Osteocyte (in vitro differentiated cells): ENCODE data around the gene GALR2. TPM values are rescaled to one million over a fixed set of nuclear protein-coding genes. Genes with fewer than 3 reads are reported as not detected.
A peak's percentile ranks its signal among the peaks of the same experiment; 100 is the strongest.

Experiments
- DNase-seq: peaks from one replicate; pipeline ENCODE4 v3.0.0; 2021; ENCODE audit warnings: mixed read lengths; ENCODE audit not compliant: unreplicated experiment; ENCODE audit errors: extremely low spot score
- H3K27ac Mint-ChIP-seq: one replicate; pipeline ENCODE4 v1.8.0; 2021; ENCODE audit warnings: mild to moderate bottlenecking, mixed read lengths; ENCODE audit not compliant: unreplicated experiment
- H3K27me3 Mint-ChIP-seq: one replicate; pipeline ENCODE4 v1.8.0; 2021; ENCODE audit warnings: mixed read lengths; ENCODE audit not compliant: unreplicated experiment
- H3K36me3 Mint-ChIP-seq: one replicate; pipeline ENCODE4 v1.8.0; 2021; ENCODE audit warnings: mixed read lengths; ENCODE audit not compliant: unreplicated experiment
- H3K4me1 Mint-ChIP-seq: one replicate; pipeline ENCODE4 v1.8.0; 2021; ENCODE audit warnings: mixed read lengths; ENCODE audit not compliant: unreplicated experiment
- H3K4me3 Mint-ChIP-seq: one replicate; pipeline ENCODE4 v1.8.0; 2021; ENCODE audit warnings: mild to moderate bottlenecking, moderate library complexity, mixed read lengths; ENCODE audit not compliant: unreplicated experiment
- H3K9me3 Mint-ChIP-seq: one replicate; pipeline ENCODE4 v1.8.0; 2021; ENCODE audit warnings: mixed read lengths; ENCODE audit not compliant: unreplicated experiment
- long read RNA-seq: library from polyadenylated mRNA; unstranded; transcript quantifications from one replicate; pipeline ENCODE4 v2.0.0, GENCODE V29; 2021
- total RNA-seq: library from RNA; stranded (reverse); gene quantifications from 2 replicates; pipeline ENCODE4 v1.2.1, GENCODE V29; 2021
- TF ChIP-seq, protein P1 (sequence below): fragments of 200-600 bp; sonication (generic); IDR thresholded peaks from 2 replicates; pipeline ENCODE4 v1.5.0; 2021; ENCODE audit warnings: antibody characterized with exemption, mild to moderate bottlenecking, moderate library complexity

GALR2 gene, protein sequence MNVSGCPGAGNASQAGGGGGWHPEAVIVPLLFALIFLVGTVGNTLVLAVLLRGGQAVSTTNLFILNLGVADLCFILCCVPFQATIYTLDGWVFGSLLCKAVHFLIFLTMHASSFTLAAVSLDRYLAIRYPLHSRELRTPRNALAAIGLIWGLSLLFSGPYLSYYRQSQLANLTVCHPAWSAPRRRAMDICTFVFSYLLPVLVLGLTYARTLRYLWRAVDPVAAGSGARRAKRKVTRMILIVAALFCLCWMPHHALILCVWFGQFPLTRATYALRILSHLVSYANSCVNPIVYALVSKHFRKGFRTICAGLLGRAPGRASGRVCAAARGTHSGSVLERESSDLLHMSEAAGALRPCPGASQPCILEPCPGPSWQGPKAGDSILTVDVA
- not detected in 2 replicates for total RNA-seq
- long read RNA-seq: 0 reads

DNA sequence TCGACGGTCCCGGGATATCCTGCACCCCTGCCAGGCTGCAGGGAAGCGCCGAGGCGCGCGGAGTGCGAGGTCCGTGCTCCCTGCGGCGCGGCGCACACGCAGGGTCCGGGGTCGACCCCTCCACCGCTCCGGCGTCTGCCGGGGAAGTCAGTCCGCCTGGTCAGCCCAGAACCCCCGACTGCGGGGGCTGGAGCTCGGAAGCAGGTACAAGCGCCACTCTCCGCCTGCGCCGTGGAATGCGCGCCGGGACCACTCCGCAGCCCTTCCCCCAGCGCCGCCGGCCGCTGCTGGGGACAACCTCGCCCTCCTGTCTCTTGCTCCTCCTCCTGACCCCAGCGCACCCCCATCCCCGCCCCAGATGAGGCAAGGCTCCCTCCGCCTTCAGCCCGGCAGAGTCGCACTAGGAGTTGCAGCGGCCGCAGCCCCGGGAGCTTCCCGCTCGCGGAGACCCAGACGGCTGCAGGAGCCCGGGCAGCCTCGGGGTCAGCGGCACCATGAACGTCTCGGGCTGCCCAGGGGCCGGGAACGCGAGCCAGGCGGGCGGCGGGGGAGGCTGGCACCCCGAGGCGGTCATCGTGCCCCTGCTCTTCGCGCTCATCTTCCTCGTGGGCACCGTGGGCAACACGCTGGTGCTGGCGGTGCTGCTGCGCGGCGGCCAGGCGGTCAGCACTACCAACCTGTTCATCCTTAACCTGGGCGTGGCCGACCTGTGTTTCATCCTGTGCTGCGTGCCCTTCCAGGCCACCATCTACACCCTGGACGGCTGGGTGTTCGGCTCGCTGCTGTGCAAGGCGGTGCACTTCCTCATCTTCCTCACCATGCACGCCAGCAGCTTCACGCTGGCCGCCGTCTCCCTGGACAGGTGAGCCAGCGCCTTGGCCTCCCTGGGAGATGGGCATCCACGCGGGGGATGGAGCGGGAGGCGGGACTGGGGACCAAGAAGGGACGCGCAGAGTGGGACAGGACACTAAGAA lies at the start of gene GALR2:
GALR2 (plus strand) TSS at position 392 of the 974 bp plus-strand sequence; CDS start at position 495, 103 bp downstream.
- Mint-ChIP-seq H3K4me3 (peak within 1 kb of the TSS; percentile 53), H3K27ac (no peak within 1 kb of the TSS), H3K9me3 (no peaks in the 10 kb centered on the region), H3K4me1 (peaks cover 31% of the 10 kb centered on the region), H3K36me3 (no peaks in the 10 kb centered on the region), H3K27me3 (peaks cover 44% of the 10 kb centered on the region)
- TF ChIP-seq, protein P1, sequence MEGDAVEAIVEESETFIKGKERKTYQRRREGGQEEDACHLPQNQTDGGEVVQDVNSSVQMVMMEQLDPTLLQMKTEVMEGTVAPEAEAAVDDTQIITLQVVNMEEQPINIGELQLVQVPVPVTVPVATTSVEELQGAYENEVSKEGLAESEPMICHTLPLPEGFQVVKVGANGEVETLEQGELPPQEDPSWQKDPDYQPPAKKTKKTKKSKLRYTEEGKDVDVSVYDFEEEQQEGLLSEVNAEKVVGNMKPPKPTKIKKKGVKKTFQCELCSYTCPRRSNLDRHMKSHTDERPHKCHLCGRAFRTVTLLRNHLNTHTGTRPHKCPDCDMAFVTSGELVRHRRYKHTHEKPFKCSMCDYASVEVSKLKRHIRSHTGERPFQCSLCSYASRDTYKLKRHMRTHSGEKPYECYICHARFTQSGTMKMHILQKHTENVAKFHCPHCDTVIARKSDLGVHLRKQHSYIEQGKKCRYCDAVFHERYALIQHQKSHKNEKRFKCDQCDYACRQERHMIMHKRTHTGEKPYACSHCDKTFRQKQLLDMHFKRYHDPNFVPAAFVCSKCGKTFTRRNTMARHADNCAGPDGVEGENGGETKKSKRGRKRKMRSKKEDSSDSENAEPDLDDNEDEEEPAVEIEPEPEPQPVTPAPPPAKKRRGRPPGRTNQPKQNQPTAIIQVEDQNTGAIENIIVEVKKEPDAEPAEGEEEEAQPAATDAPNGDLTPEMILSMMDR: no peak
- no peak for DNase-seq

DNA sequence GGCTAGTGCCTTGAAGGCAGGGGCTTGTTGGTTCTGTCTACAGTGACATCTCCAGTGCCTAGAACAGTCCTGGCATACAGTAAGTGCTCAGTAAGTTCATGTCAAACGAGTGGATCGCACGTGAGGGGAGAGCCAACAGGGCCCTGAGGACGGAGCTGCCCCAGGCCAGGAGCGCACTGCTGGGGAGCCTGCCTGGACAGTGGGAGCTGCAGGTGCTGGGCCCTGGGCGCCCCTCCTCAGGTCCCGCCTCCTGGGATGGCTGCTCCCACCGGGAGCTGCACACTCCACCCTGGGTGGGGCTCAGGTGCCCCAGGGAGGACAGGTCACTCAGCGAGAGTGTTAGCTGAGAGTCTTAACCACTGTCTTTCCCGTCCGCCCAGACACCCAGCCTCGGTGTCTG lies 49.3 kb upstream of the GALR2 start:
- Mint-ChIP-seq H3K4me3 (no peak overlapping the region), H3K9me3 (no peaks in the 10 kb centered on the region), H3K36me3 (no peaks in the 10 kb centered on the region), H3K27ac (no peak overlapping the region), H3K27me3 (no peaks in the 10 kb centered on the region), H3K4me1 (peaks cover 12% of the 10 kb centered on the region)
- DNase-seq: no peak
- TF ChIP-seq, protein P1: no peak

DNA sequence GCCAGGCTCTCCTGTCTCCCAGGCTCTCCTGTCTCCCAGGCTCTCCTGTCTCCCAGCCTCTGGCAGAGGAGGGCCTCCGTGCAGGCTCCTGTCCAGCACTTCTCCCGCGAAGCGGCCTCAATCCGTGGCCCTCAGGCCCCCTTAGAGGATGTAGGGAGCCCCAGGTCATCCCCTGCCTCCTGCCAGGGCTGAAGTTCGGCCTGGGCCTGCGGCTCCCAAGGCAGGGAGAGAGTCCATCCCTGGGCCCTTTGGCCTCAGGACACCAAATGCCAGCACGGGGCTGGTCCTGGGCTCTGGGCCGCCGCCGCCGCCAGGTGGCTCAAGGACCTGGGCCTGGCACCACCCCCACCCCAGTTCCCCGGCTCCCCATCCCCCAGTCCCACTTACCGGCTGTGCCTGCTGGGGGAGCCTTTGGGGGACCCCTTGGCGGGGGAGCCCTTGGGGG lies 47.8 kb upstream of the GALR2 start:
- Mint-ChIP-seq H3K4me1 (peaks cover 12% of the 10 kb centered on the region), H3K9me3 (no peaks in the 10 kb centered on the region), H3K27ac (no peak overlapping the region), H3K4me3 (no peak overlapping the region), H3K27me3 (no peaks in the 10 kb centered on the region), H3K36me3 (no peaks in the 10 kb centered on the region)
- no peak for DNase-seq
- TF ChIP-seq, protein P1: no peak

DNA sequence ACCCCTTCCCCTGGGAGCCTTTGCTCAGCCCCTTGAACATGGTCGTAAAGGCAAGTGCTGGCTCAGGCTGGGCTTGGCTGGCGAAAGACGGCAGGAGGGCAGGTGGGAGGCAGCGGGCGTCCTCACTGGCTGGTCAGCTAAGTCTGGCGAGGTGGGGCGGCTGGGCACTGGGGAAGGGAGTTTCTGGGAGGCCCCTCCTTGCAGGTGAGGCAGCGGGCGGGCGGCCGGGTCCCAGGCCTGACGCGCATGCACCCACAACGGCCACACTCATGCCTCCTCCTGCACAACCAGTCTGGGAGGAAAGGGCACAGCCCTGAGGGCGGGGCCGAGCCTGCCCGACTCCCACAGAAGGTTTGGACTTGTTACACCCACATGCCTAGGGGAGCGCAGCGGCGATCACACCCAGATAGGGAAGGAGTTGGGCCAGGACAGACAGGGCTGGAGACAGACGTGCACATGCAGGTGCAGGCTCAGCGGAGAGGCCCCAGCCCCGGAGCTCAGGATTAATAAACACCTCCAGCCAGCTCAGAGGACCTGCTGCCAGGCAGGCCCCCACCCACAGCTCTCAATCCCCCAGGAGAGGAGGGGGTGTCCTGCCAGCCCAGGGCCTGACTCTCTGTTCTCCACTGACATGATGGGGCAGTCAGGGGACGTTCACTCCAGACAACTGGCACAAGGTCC lies 47.3 kb upstream of the GALR2 start, which contains the start of gene EVPL:
EVPL (minus strand) TSS at position 148 of the 681 bp plus-strand sequence; CDS start at position 40, 108 bp downstream.
- Mint-ChIP-seq H3K4me1 (peaks cover 12% of the 10 kb centered on the region), H3K36me3 (no peaks in the 10 kb centered on the region), H3K27ac (no peak within 1 kb of the TSS), H3K27me3 (no peaks in the 10 kb centered on the region), H3K4me3 (no peak within 1 kb of the TSS), H3K9me3 (no peaks in the 10 kb centered on the region)
- no peak for DNase-seq
- TF ChIP-seq, protein P1: no peak
